NCI-H2196 treated with DMSO at 0.1 percent for 48 hours (cell line): ENCODE data around the gene DNAH10.

Experiments used
- DNase-seq: peaks from one replicate; lab custom pipeline; 2025; ENCODE audit not compliant: unreplicated experiment; lab: John Stamatoyannopoulos, UW

Gene DNAH10, protein sequence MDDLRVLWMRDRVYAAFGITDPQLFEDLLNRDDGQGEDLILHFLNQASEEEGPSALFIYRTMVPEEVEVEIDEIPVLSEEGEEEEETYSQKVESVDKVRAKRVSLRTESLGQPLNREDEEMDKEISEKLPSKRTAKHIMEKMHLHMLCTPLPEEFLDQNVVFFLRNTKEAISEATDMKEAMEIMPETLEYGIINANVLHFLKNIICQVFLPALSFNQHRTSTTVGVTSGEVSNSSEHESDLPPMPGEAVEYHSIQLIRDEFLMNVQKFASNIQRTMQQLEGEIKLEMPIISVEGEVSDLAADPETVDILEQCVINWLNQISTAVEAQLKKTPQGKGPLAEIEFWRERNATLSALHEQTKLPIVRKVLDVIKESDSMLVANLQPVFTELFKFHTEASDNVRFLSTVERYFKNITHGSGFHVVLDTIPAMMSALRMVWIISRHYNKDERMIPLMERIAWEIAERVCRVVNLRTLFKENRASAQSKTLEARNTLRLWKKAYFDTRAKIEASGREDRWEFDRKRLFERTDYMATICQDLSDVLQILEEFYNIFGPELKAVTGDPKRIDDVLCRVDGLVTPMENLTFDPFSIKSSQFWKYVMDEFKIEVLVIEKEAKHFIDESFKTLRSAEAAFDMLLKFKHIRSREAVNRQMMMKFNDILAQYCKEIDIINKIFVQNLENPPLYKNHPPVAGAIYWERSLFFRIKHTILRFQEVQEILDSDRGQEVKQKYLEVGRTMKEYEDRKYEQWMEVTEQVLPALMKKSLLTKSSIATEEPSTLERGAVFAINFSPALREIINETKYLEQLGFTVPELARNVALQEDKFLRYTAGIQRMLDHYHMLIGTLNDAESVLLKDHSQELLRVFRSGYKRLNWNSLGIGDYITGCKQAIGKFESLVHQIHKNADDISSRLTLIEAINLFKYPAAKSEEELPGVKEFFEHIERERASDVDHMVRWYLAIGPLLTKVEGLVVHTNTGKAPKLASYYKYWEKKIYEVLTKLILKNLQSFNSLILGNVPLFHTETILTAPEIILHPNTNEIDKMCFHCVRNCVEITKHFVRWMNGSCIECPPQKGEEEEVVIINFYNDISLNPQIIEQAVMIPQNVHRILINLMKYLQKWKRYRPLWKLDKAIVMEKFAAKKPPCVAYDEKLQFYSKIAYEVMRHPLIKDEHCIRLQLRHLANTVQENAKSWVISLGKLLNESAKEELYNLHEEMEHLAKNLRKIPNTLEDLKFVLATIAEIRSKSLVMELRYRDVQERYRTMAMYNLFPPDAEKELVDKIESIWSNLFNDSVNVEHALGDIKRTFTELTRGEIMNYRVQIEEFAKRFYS (N-terminal part only)

DNA sequence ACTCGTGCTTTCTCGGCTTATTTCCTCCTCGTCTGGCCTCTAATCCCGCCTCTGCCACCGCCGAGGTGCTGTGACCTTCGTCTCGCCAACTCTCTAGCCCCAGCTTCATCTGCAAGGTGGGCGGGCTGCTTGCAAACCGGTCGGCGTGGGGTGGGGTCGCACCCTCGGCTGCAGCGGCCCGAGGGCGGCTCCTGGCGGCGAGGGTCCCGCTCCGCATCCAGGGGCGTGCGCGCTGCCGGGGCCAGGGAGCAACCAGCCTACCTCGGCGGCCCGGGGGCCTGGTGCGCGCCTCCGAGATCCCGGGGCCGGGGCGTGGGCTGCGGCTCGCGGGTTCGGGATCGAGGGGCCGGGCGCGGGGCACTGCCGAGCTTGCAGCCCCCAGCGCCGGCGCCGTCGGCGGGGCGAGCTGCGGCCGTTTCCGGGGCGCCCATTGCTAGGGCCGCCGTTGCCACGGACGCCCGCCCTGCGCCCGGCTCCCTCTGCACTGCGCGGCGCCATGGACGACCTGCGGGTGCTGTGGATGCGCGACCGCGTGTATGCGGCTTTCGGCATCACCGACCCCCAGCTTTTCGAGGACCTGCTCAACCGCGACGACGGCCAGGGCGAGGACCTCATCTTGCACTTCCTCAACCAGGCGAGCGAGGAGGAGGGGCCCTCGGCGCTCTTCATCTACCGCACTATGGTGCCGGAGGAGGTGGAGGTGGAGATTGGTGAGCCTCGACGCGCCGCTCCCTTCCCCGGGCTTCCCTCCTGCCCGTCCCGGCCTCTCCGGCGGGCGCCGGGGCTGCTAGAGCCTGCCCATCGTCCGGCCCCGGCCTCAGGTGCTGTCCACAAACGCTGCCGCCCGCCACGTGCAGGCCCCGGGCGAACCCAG is at the start of gene DNAH10:
DNAH10 (plus strand) TSS at position 461 of the 874 bp plus-strand sequence; CDS start at position 497, 36 bp downstream.
- no peak for DNase-seq

DNA sequence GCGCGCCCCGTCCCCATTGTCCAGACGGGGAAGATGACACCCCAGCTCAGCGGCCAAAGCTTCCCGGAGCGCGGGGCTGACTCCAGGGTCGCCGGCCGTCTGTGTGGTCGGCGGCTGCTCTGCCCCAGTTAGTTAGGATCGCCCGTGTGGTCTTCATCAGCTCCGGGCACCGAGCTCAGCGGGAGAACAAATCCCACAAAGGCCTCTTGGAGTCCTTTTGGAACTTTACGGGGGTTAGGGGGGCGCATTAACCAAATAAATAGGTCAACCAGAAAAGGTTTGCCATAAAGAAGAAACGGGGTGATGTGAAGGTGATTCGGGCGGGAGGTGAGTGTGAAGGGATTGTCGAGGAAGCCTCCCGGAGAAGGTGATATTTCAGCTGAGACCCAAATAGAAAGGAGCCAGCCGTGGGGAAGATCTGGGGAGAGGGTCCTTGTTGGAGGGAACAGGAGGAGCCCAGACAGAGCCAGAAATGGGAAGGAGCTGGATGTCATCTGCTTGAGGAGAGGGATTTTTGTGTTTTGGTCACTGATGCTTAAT is 49.3 kb upstream of the DNAH10 start:
- DNase-seq = no peak

DNA sequence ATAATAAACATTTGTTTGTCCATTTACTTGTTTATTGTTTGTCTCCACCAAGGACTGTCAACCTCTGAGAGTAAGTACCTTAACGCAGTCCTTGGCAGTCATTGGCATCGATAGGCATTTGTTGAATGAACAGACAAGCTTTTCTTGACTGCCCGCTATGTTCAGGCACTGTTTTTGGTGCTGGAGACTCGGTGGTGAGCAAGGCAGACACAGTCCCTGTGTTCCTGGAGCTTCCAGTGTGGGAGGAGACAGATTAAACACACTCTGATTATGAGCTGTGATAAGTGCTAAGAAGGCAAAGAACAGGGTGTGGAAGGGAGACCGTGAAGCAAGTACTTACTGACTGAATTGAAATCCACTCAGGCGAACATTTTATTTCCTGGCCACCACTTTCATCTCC is 48.7 kb upstream of the DNAH10 start:
- DNase-seq = no peak

DNA sequence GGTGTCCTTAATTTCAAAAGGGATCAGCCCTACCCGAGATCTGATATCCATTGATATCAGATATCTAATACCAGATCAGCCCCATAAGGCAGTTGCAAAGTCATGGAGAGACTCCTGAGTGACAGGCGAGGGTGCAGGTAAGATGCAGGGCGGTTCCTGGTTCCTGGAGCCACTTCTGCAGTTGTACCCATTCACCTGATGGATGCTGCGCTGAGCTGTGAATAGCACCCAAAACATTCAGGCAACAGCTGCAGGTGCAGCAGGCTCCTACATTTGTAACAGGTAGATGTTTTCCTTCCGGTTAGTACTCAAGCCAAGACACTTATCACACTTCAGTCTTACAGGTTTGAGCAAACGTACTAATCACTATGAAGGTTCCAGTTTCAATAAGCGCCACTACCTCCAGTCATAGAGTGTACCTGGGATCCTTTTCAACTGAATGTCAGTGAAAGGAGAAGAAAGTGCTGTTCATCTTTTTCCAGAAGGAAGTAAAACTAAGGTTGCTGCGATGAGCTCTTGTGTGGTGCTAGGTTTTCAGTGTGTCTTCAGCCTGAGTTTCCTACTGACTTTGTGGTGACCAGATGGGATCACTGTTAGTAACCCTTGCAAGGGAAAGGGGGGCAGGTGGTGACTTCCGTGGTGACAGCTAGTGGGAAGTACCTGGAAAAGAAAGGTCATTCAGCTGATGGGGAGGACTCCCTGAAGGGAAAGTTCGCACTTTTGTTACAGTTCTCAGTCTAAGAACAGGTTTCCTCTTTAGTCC is 48.1 kb upstream of the DNAH10 start:
- DNase-seq = no peak

DNA sequence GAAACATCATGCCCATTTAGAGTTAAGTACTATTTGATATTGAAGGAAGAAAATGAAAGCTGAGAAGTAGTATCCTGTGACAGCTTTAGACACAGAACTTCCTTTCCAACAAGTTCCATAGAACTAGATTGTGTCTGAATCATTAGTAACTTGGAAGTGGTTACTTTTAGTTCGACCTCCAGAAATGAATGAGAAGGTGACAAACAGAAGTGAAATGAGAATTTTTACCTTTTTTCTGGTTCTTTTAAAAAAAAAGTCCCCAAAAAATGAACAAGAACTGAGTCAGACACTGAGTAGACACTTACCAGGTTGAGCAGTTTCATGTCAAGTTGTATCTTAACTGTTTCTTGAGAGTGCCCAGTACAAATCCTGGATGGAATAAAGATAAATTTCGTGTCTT is 46.9 kb upstream of the DNAH10 start:
- no peak for DNase-seq

DNA sequence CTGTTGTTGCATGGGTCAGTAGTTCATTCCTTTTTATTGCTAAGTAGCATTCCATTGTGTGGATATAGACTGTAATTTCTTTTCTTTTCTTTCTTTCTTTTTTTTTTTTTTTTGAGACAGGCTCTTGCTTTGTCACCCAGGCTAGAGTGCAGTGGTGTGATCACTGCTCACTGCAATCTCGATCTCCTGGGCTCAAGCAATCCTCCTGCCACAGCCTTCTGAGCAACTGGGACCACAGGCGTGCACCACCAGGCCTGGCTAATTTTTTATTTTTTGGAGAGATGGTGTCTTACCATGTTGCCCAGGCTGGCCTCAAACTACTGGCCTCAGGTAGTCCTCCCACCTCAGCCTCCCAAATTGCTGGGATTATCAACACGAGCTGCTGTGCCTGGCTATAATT is 44.8 kb upstream of the DNAH10 start:
- no peak for DNase-seq

DNA sequence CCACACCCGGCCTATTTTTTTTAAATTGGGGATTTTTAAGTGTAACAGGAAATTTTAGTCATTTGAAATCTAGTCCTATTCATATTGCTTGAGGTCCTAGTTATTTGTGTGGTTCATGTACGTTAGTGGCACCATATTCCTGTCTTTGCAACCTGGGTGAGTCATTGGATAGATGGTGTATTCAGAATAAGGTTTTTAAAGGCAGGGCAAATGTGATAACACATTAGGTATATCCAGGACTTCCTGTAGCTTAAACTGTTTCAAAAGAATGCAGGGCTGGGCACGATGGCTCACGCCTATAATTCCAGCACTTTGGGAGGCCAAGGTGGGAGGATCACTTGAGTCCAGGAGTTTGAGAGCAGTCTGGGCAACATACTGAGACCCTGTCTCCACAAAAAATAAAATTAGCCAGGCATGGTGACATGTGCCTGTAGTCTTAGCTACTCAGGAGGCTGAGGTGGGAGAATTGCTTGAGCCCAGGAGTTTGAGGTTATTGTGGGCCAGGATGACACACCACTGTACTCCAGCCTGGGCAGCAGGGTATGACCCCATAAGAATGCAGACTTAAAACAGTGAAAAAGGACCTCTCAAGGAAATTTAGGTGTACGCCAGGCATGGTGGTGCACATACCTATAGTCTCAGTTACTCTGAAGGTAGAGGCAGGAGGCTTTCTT is 41.8 kb upstream of the DNAH10 start:
- no peak for DNase-seq

DNA sequence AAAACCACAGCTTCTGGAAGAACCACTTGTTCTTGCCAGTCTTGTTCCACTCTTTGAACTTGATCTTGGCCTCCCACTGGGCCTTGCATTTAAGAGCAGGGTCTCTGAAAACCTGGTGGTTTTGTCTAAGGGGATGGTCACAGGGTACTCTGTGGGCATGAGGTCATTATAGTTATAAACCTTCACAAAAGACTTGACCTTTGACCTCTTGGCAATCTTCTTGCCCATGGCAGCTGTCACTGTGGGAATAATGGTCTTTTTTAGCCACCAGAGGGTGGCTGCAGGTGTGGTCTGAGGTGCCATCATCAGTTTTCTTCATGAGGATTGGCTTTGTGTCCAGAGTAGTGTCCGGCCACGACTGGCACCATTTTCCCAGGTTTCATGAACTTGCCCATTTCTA is 40.9 kb upstream of the DNAH10 start:
- DNase-seq = no peak

DNA sequence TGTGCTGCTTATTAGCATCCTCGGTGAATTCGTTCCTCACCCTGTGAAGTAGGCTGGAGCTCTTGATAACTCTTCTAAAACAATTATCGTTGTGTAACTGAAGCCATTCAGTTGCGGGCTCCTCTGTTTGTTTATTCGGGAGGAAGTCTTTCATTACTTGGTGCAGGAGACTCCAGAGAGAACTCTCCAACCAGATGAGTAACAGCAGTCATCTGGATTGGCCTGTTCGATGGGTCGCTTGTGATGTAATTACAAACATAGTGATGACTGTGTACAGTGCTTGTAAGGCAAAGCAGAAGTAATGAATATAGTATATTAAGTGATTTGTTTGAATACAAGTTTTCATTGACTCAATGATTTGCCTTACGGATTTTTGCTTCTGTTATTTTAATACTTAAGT is 39.1 kb upstream of the DNAH10 start:
- DNase-seq = no peak

DNA sequence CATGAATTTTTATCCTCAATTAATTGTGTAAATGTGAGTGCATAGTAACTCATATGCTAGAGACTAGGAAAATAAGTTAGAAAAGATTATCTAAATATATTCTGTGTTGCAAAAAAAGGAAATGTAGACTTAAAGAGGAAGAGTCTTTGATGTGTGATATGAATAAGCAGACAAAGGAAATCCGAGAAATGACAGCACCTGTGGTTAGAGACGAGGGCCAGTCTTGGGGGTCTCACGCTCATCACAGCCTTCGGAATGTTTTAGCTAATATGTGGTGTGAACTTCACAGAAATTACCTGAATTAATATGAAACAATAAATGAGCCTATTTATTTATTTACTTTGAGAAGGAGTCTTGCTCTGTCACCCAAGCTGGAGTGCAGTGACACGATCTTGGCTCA is 38.3 kb upstream of the DNAH10 start:
- DNase-seq = no peak

DNA sequence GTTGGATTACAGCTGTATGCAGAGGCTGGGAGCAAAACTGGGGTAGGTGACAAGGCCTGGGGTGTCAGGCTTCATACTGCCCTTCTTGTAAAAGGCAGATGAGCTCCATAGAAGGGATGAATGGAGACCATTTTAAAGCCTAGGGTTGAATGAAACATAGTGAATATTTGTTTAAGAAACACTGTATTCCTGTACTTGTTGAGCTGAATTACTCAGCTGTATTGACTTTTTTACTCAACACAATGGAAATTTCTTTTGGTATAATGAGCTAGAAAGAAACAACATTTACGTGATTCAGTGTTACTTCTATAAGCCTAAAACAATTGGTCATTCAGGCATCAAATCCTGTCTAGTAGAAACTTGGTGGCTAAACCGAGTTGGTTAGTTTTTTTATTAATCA is 35.9 kb upstream of the DNAH10 start:
- DNase-seq = no peak

DNA sequence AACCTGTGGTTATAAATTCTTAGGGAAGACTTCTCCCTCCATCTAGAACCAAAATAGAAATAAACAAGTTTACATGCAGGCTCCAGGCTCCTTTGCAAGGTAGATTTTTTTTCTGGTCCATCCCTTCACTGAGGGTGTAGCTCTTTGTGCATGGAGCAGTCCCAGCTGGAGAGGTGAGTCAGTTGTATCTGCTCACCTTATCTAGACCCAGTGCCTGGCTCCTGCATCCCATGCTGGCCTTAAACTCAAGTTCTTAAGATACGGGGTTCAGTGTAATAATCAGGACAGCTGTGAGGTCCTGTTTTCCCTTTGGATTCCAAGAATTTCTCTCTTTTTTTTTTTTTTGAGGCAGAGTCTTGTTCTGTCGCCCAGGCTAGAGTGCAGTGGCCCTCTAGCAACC is 35.1 kb upstream of the DNAH10 start:
- no peak for DNase-seq

DNA sequence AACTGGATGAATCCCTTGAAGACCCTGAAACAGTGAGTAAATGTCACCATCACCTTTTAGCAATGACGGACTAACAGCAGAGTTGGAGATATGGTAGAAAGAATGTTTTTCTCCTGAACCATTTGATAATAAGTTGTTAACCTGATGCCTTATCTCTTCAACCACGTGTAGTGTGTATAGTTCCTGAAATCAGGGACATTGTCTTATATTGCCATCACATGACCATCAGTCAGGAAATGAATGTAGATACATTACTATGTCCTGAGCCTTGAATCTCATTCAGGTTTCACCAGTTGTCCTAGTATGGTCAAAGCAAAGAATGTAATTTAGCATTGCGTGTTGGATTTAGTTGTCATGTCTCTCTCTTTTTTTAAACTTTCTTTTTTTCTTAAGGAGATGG is 34.2 kb upstream of the DNAH10 start:
- DNase-seq = no peak

DNA sequence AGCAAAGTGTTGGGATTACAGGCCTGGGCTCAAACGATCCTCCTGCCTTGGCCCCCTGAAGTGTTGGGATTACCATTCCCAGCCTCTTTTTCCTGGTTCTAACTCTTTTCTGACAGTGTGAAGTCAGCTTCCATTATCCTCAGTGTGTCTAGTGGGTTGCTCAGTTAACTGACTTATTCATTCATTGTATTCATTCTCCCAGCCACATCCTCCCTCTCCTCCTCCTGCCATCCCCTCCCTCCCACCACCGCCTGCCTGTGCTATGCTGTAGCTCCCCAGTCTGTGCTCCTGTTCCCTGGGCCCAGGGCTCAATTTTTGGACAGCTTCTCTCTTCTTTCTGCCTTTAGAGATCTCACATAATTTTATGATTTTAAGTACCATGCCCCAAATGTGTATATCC is 30.5 kb upstream of the DNAH10 start:
- DNase-seq = no peak

DNA sequence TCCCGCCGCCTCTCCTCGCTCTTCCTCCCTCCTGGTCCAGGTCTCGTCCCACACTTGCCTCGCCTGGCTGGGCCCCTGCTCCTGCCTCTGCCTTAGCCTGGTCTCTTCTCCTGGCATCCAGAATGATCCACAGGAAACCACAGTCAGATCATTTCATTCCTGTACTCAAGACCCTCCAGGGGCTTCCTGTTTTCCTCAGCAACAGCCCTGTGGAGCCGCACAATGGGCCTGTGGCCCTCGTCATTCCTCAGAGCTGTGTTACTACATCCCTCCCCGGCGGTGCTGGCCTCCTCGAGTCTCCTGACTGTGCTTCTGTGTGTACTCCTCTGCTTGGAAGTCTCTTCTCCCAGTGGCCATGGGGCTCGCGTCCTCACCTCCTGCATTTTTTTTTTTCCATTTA is 29.9 kb upstream of the DNAH10 start:
- DNase-seq = no peak

DNA sequence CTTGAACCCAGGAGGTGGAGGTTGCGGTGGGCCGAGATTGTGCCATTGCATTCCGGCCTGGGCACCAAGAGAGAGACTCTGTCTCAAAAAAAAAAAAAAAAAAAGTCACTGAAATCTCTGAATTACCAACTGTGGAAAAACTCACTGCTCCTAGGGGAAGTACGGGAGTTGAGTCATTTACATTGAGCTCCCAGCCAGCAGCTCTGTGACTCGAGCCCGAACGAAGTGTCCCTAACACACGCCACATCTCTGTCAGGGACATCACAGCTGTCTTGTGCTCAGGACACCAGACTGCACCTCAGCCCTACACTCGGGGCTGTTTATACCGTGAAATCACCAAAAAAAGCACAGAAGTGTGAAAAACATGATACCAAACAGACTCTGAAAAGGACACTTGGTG is 28.9 kb upstream of the DNAH10 start:
- DNase-seq = no peak

DNA sequence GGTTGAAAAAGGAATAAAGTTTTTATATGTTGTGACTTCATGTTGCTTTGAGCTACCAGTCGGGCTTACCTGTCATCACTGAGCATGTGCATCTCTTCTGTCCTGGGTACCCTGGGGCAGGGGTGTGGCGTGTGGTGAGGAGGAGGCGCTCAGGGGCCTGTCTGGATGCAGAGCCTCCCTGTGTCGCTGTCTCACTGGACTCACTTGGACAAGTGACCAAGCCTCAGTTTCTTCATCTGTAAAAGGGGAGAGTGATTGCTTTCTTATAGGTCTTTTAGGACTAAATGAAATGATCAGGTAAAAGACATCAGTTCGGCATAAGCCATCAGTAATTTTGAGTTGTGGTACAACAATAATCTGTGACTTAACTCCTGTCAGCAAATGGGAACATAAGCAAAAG is 27.8 kb upstream of the DNAH10 start:
- no peak for DNase-seq

DNA sequence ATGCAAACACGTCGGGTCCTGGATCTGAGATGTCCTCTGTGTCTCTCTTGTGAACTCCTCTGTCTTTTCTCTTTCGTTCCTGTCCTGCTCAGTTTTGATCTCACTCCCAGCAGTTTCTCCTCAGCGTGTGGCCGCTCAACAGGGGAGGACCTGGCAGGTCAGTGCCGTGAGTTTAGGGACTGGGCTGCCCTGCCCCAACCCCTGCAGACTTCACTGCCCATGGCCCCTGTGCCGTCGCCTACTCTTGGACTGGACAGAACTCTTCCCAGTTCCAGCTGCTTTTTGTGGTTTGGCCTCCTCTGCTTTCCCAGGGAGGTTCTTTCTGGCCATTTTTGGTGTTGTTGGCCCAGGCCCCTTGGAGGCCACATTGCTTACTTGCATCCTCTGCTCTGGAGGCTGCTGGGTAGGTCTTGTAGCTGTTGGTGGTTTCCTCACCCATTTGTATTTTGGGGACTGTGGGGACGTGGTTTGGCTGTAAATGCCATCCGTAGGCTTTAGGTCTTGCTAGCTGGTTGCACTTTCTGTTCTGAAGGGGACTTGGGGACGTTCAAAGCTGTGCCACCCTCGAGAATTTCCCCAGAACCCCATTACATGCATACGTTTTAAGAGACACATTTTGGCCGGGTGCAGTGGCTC is 20.0 kb upstream of the DNAH10 start:
- DNase-seq = no peak
